Smooth muscle cell (in vitro differentiated cells): Measurements from ENCODE around the gene ZCCHC14. TPM values are rescaled to one million over a fixed set of nuclear protein-coding genes. Genes with fewer than 3 reads are reported as not detected.
"Not testable (repeated sequence)": the region's sequence is repeated elsewhere in the genome, so short reads cannot be mapped to it uniquely, and the experiment has no call there.

ENCODE experiments used
- DNase-seq: peaks from one replicate; lab custom pipeline; 2025; ENCODE audit not compliant: unreplicated experiment; lab: John Stamatoyannopoulos, UW
- H2AFZ ChIP-seq: fragments of 200-600 bp; sonication (generic); 2 replicates; pipeline ENCODE4 v1.6.0; 2016; ENCODE audit warnings: antibody characterized with exemption, low read depth, mild to moderate bottlenecking
- H3F3A ChIP-seq: fragments of 200-600 bp; sonication (generic); 2 replicates; pipeline ENCODE4 v1.6.0; 2017; ENCODE audit warnings: antibody characterized with exemption, low read depth
- H3K27ac ChIP-seq: fragments of 200-600 bp; sonication (generic); 2 replicates; pipeline ENCODE4 v1.5.1; 2016; ENCODE audit warnings: low read depth, mild to moderate bottlenecking
- H3K27me3 ChIP-seq: fragments of 200-600 bp; sonication (generic); 2 replicates; pipeline ENCODE4 v1.6.1; 2016; ENCODE audit warnings: low read depth, mild to moderate bottlenecking
- H3K36me3 ChIP-seq: fragments of 200-600 bp; sonication (generic); 2 replicates; pipeline ENCODE4 v1.5.1; 2016; ENCODE audit warnings: low read depth
- H3K4me1 ChIP-seq: fragments of 200-600 bp; sonication (generic); 2 replicates; pipeline ENCODE4 v1.5.1; 2016; ENCODE audit warnings: low read depth
- H3K4me2 ChIP-seq: fragments of 200-600 bp; sonication (generic); 2 replicates; pipeline ENCODE4 v1.6.0; 2016; ENCODE audit warnings: mild to moderate bottlenecking
- H3K4me3 ChIP-seq: fragments of 200-600 bp; sonication (generic); 2 replicates; pipeline ENCODE4 v1.5.1; 2016; ENCODE audit warnings: mild to moderate bottlenecking
- H3K79me2 ChIP-seq: fragments of 200-600 bp; sonication (generic); 2 replicates; pipeline ENCODE4 v1.6.0; 2016; ENCODE audit warnings: low read depth, mild to moderate bottlenecking
- H3K9ac ChIP-seq: fragments of 200-600 bp; sonication (generic); 2 replicates; pipeline ENCODE4 v1.6.0; 2016; ENCODE audit warnings: low read depth
- H3K9me3 ChIP-seq: fragments of 200-600 bp; sonication (generic); replicated peaks from 2 replicates; pipeline ENCODE4 v1.5.1; 2016; ENCODE audit warnings: low read depth
- H4K20me1 ChIP-seq: fragments of 200-600 bp; sonication (generic); 2 replicates; pipeline ENCODE4 v1.6.0; 2016; ENCODE audit warnings: low read depth
- CTCF ChIP-seq: fragments of 200-600 bp; sonication (generic); IDR thresholded peaks from 2 replicates; pipeline ENCODE4 v1.5.1; 2017; ENCODE audit warnings: borderline replicate concordance, mild to moderate bottlenecking, antibody characterized with exemption; ENCODE audit not compliant: insufficient read depth, poor library complexity, severe bottlenecking
- WGBS: methylation state at CpG from one replicate; pipeline ENCODE4 v1.1.7; 2016; ENCODE audit warnings: low lambda C conversion rate; 5-methylcytosine and 5-hydroxymethylcytosine counted together
- polyA plus RNA-seq: library from polyadenylated mRNA; unstranded; fragments of >200 nt; fragmentation: Nextera tagmentation; extraction: Ambion mirVana; gene quantifications from 2 replicates; pipeline ENCODE4 v1.2.1, GENCODE V29; 2016
- total RNA-seq: library from RNA; depleted of rRNA; stranded (reverse); fragments of >200 nt; gene quantifications from 2 replicates; pipeline ENCODE4 v1.2.3, GENCODE V29; 2014

The ZCCHC14 gene
- total and polyA plus RNA-seq, 2 experiments from 2014 or later: 4.6 to 8.5 TPM

DNA sequence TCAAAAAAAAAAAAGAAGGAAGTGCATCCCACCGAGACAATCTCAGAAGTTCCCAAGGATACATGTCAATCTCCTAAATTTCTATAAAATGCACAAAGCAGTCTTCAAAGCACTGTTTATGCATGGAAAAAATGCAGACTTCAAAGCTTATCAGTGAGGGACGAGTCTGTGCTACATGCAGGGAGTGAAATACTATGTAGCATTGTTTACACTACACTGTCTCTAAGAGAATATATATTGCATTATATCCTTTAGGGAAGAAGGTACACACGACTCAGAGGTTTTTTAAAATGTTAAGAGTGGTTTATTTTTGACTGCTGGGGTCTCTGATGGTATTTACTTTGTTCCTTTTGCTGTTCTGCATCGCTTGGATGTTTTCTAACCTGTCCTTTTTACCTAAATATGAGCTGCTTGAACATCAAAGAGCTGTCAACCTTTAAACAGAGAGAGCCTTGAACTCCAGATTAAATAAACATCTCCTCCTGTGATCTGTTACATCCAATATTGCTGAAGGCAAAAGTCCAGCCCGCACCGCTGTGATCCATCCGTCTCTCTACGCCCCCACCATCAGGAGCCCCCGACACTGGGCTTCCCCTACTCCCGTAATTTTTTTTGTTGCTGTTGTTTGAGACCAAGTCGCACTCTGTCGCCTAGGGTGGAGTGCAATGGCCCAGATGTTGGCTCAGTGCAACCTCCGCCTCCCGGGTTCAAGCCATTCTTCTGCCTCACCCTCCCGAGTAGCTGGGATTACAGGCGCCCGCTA is 110.6 kb downstream of the ZCCHC14 start:
- Histone ChIP-seq H3K9me3 (no peaks in the 10 kb centered on the region), H3F3A (peaks cover 7% of the 10 kb centered on the region), H3K79me2 (peaks cover 55% of the 10 kb centered on the region), H4K20me1 (peaks cover 59% of the 10 kb centered on the region), H3K4me2 (peak overlapping the region; percentile 92), H3K27ac (peak overlapping the region; percentile 77), H2AFZ (peak overlapping the region; percentile 58), H3K9ac (peak overlapping the region; percentile 68), H3K27me3 (no peaks in the 10 kb centered on the region), H3K4me1 (peaks cover 9% of the 10 kb centered on the region), H3K4me3 (peak overlapping the region; percentile 91), H3K36me3 (no peaks in the 10 kb centered on the region)
- no peak for DNase-seq
- WGBS: 42% methylated on average over 17 of the region's 17 CpGs
- no peak for TF ChIP-seq CTCF

GRCh38 chr16:87380881-87381280 is 111.9 kb downstream of the ZCCHC14 start:
- no peaks in the 10 kb centered on the region for H3K27me3 ChIP-seq
- peaks cover 73% of the 10 kb centered on the region for H4K20me1 ChIP-seq
- no peak overlapping the region for H3K27ac ChIP-seq
- TF ChIP-seq CTCF: no peak
- no peaks in the 10 kb centered on the region for H3K9me3 ChIP-seq
- H3F3A ChIP-seq: no peaks in the 10 kb centered on the region
- H3K4me3 ChIP-seq: no peak overlapping the region
- no peak for DNase-seq
- H3K9ac ChIP-seq: no peak overlapping the region
- WGBS: 72% methylated on average over 4 of the region's 4 CpGs
- no peaks in the 10 kb centered on the region for H3K36me3 ChIP-seq
- no peak overlapping the region for H2AFZ ChIP-seq
- peaks cover 68% of the 10 kb centered on the region for H3K79me2 ChIP-seq
- H3K4me2 ChIP-seq: no peak overlapping the region
- H3K4me1 ChIP-seq: peaks cover 9% of the 10 kb centered on the region

GRCh38 chr16:87380403-87380802 is 112.4 kb downstream of the ZCCHC14 start:
- Histone ChIP-seq H3K4me1 (peaks cover 9% of the 10 kb centered on the region), H3K4me2 (no peak overlapping the region), H3K9me3 (no peaks in the 10 kb centered on the region), H3F3A (no peaks in the 10 kb centered on the region), H2AFZ (no peak overlapping the region), H3K27ac (no peak overlapping the region), H3K9ac (no peak overlapping the region), H3K4me3 (no peak overlapping the region), H4K20me1 (peaks cover 77% of the 10 kb centered on the region), H3K79me2 (peaks cover 73% of the 10 kb centered on the region), H3K36me3 (no peaks in the 10 kb centered on the region), H3K27me3 (no peaks in the 10 kb centered on the region)
- TF ChIP-seq CTCF: no peak
- DNase-seq: no peak
- WGBS: 96% methylated on average over 10 of the region's 10 CpGs

DNA sequence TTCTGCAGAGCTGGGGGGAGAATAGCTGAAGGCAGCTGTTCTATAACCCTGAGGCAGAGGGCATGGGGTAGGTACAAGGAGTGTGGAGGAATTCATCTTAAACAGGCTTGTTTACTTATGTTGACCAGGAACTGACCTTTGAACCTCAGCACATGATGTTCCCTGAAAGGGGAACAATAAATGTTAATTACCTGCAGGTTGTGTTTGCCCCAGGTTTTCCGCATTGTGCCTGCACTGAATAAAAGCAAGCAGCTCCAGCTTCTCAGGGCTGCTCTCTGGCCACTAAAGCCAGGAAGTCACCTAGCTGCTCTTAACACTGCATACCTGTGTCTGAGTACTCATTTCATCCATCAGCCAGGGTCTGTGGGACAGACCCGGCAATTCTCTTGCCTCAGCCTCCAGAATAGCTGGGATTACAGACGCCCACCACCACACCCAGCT is 113.5 kb downstream of the ZCCHC14 start:
- H3K4me2 ChIP-seq, H2AFZ ChIP-seq, H3K27ac ChIP-seq, H3K9me3 ChIP-seq, H3K27me3 ChIP-seq, H3K4me3 ChIP-seq, H3K4me1 ChIP-seq, H3K9ac ChIP-seq, DNase-seq, H3K36me3 ChIP-seq, H3F3A ChIP-seq: not testable (repeated sequence)
- H3K79me2 ChIP-seq: peaks cover 84% of the 10 kb centered on the region
- WGBS: 93% methylated on average over 3 of the region's 3 CpGs
- peaks cover 88% of the 10 kb centered on the region for H4K20me1 ChIP-seq
